ENCODE results near the gene KRTCAP3.
"Not testable (repeated sequence)": the region's sequence is repeated elsewhere in the genome, so short reads cannot be mapped to it uniquely, and the experiment has no call there.

KRTCAP3 gene, protein sequence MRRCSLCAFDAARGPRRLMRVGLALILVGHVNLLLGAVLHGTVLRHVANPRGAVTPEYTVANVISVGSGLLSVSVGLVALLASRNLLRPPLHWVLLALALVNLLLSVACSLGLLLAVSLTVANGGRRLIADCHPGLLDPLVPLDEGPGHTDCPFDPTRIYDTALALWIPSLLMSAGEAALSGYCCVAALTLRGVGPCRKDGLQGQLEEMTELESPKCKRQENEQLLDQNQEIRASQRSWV

DNA sequence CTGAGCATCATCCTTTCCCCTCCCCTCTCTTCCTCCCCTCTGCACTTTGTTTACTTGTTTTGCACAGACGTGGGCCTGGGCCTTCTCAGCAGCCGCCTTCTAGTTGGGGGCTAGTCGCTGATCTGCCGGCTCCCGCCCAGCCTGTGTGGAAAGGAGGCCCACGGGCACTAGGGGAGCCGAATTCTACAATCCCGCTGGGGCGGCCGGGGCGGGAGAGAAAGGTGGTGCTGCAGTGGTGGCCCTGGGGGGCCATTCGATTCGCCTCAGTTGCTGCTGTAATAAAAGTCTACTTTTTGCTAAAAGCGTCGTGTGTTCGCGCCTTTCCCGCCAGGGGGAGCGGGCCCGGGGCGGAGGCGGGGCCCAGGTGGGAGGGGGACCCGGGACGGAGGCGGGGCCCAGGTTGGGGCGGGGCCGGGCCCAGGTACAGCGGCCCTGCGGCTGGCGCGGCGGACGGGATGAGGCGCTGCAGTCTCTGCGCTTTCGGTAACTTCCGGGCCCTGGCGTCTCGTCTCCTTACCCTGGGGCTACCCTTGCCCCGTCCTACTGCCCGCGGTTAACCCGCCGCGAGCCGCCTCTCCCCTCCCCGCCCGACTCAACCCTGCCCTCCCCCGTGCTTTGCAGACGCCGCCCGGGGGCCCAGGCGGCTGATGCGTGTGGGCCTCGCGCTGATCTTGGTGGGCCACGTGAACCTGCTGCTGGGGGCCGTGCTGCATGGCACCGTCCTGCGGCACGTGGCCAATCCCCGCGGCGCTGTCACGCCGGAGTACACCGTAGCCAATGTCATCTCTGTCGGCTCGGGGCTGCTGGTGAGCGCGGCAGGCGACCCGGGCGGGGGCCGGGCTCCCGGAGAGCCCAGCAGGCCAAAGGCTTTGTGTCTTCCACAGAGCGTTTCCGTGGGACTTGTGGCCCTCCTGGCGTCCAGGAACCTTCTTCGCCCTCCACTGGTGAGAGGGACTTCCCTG is at the start of gene KRTCAP3:
Gene KRTCAP3 (plus strand): TSS at position 424 of the 962 bp plus-strand sequence. CDS start 32 bp downstream, at position 456.
- DNase-seq, result no peak

DNA sequence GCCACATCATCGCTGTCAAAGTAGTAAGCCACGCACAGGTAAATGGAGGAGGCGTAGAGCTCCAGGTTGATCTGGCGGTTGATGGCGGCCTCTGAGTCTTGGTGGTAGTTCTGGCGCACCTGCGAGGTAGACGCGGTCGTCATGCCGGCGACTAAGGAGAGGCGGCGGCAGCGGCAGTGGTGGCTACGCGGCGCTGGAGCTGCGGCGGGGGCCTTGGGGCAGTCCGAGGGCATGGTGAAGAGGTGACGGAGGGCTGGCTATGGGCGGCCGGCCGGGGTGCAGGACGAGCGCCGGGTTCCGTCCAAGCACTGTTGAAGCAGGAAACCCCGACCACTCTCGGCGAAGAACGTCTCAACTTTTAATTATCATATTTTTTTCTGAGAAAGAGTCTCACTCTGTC is 49.0 kb upstream of the KRTCAP3 start:
- DNase-seq, result no peak

DNA sequence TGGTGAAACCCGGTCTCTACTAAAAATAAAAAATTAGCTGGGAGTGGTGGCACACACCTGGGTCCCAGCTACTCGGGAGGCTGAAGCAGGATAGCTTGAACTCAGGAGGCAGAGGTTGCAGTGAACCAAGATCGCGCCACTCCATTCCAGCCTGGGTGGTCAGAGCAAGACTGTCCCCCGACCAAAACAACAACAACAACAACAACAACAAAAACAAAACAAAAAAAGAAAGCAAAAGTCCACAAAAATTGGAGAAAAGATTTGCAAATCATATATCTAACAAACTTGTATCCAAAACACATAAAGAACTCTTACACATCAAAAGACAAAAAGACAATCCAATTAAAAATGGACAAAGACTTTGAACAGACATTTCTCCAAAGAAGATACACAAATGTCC is 43.2 kb upstream of the KRTCAP3 start:
- DNase-seq, result no peak

DNA sequence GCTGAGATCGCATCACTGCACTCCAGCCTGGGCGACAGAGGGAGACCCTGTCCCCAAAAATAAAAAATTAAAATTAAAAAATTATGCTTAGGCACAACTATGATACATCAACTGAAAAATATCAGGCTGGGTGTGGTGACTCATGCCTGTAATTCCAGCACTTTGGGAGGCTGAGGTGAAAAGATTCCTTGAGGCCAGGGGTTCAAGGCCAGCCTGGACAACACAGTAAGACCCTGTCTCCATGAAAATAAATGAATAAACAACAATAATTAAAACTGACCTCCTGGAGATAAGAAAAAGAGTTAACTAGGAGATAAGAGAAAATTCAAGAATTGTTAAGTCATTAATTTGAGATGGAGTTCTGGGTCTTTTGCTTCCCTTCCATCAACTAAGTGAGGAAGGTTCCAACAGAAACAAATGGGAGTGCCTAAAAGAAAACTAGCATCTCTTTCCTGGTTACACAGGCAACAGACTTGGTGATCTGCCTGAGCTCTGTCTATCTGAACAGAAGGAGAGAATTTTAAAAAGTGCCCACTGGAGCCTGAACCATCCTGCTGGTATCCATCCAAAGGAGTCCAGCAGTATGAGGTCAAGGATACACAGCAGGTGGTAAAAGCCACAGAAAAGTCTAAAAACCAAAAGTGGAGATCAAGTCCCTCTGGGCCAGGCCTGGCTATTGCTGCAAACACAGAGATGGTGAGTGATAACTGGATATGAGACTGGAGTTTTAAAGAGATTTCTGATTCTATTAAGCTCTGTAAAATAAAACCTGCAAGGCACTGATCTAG is 41.6 kb upstream of the KRTCAP3 start:
- DNase-seq, result no peak

DNA sequence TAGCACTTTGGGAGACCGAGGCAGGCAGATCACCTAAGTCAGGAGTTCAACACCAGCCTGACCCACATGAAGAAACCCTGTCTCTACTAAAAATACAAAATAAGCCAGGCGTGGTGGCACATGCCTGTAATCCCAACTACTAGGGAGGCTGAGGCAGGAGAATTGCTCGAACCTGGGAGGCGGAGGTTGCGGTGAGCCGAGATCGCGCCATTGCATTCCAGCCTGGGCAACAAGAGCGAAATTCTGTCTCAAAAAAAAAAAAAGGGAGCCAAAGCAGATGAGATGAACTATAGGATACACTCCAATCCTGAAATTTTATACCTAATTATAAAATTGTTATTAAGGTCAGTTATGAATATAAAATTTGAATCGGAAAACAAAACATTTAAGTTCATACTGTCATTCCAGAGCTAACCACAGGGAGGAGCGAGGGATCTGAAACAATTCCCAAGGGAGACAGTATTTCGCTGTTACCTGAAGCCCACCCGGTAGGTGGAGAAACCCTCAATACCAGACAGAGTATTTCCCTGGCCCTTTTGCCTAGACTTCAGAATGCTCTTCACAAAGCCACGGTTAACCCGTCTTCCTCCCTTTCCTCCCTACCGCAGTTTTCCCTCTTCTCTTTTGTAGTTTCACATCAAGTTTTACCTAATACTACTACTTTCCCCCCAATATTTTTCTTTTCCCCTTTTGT is 34.2 kb upstream of the KRTCAP3 start:
- no peak for DNase-seq

DNA sequence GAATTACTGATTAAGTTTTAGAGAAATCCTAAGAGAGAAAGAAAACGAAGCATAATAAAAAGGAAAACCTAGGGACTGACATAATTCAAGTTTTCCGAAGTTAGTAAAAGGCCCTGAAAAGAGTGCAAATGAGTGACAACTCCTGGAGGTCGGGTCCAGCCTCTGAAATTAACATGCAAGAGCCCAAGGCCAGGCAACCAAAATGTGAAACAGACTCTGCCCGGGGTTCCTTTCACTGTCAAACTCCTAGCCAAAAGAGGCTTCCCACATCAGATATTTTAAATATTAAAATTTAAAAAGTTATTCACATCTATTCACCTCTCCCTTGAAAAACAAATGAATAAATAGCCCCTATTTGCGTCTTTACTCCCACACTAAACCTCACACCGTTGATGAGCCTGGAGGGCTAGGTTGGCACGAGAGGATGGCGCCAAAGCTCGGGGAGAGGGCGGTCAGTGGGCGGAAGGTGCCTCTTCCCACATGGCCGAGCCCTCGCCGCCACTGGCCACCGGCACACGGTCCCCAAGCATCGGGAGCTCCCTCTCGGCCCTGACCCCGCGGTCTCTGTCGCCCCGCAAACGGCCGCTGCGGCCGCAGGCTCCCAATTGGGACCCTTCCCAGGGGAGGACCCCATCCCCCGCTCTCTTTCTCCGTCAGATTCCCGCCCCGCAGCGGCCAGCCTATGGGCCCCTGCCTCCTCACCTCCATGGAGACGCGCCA is 33.4 kb upstream of the KRTCAP3 start:
- no peak for DNase-seq

DNA sequence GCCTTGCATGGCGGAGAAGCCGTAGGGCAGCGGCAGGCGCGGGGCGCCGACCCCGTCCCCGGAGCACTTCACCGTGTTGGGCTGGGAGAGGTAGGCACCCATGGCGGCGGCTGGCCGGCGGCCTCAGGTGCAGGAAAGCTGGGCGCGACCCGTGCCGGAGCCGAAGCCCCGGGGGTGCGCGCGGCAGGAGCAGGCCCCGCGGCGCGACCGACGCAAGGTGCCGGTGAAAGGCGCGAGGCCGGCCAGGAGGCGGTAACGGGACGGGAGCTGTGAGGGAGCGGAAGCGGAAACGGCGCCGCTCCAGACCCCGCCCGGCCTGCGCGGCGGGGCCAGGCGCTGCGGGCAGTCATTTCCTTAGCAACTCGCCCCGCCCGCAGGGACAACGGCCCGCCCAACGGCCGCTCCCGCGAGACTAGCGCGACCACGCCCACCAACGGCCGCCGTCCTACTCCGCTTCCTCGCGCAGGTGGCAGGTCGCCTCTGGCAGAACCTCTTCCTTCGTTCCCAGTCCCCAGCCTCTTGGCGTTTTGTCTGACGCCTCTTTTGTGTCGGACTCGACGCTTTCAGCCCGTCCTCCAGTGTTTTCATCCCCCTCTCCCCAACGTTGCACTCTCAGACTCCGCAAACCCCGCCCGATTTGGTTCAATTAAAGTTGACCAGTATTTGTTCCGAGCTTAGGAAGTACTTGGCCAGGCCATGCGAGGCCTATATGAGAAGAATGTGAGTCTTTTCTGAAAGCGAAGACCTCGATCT is 32.7 kb upstream of the KRTCAP3 start, which contains the start of gene PPM1G:
Gene PPM1G (minus strand): TSS at position 271 of the 753 bp plus-strand sequence. CDS start 169 bp downstream, at position 102.
- peak; percentile 79 for DNase-seq

DNA sequence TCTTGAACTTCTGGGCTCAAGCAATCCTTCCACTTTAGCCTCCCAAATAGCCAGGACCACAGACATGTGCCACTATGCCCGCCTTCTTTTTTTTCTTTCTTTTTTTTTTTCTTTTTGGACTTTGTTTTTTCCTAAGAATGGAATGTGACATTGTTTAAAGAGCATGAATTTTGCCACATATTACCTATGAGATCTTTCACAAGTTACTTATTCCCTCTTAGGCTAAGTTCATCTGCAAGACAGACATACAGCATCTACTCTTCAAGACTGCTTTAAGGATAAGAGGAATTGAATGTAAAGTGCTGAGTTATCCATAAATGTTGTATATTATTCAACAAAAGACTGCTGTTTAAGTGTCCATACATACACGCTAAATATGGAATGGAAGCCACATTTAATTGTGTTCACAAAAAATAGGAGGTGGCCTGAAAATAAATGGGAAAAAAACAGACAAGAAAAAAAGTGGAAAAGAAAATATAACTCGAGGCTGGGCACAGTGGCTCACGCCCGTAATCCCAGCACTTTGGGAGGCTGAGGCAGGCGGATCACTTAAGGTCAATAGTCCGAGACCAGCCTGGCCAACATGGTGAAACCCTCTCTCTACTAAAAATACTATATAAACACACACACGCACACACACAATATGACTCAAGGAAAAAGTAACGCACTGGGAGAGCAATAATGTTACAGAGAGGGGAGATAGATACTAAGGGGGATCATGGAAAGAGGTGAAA is 29.6 kb upstream of the KRTCAP3 start:
- DNase-seq, result no peak

DNA sequence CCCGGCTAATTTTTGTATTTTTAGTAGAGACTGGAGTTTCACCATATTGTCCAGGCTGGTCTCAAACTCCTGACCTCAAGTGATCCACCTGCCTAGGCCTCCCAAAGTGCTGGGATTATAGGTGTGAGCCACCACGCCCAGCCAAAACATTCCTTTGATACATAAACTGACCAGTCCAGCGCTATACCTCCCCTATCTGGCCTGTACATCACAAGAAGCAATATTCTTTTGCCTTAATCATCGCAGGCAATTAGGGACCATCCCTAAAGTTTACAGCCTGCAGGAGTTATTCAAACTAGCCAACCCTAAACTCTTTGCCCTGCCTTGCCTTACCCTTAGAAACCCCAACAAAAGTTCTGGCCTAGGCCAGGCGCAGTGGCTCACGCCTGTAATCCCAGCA is 26.0 kb upstream of the KRTCAP3 start:
- no peak for DNase-seq

DNA sequence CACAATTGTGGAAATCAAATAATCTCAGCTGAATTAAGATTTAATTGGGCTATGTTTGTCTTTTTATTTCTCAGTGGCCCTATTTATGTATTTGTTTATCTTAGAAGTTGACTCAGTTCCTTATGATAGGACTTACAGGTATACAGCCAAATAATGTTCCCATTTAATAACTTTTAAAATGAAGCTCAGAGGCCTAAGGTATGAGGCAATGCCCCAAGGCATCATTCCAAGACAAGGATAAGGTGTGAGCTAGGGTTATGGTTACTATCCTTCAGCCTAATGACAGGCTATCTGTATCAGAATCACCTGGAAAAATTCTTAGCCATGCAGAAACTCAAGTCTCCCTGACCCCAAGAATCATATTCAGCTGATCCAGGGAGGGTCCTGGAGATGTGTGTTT is 21.2 kb upstream of the KRTCAP3 start:
- no peak for DNase-seq

DNA sequence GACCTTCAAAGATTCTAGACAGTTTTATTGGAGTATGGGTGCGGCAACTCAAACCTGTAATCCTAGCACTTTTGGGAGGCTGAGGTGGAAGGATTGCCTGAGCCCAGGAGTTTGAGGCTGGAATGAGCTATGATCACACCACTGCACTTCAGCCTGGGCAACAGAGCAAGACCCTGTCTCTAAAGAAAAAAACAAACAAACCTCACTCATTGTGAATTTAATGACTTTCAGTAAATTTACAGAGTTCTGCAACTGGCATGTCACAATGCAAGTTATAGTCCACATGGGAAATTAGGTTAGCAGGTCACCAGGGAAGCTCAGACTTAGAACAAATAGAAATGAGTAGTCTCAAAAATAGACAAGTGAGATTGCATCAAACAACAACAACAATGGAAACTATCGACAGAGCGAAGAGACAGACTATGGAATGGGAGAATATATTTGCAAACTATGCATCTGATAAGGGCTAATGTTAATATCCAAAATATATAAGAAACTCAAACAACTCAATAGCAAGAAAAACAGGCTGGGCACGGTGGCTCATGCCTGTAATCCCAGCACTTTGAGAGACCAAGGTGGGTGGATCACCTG is 20.4 kb upstream of the KRTCAP3 start:
- no peak for DNase-seq

DNA sequence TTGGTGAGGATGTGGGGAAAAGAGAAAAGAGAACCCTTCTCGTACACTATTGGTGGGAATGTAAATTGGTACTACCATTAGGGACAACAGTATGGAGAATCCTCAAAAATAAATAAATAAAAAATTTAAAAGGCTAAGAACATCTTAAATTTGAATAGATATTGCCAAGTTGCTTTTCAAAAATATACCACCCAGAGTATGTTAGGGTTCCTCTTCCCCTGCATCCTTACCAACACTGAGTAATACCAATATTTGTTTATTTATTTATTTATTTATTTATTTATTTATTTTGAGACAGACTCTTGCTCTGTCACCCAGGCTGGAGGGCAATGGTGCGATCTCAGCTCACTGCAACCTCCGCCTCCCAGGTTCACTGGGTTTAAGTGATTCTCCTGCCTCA is 19.2 kb upstream of the KRTCAP3 start:
- no peak for DNase-seq

DNA sequence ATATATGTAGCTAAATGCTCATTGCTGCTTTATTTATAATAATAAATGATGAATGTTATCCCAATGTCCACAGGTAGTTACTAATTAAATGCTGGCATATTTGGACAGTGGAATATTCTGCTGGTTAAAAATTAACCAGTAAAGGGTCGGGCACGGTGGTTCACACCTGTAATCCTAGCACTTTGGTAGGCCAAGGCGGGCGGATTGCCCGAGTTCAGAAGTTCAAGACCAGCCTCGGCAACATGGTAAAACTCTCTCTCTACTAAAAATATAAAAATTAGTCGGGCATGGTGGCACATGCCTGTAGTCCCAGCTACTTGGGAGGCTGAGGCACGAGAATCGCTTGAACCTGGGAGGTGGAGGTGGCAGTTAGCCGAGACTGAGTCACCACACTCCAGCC is 17.1 kb upstream of the KRTCAP3 start:
- not testable (repeated sequence) for DNase-seq

DNA sequence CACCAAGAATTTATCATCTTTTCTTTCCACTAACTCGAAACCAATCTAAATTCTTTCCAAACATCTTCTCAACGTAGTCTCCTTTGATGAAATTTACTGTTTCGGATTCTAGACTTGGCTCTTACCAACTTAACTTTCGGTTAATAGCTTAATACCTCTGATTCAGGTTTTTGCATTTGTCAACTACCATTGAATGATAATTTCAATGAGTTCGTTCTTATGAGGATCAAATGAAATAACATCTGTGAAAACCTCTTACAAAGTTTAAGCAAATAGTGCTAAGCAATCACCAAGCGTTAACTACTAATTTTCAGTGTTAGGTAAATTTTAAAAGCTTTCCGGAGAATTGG is 14.3 kb upstream of the KRTCAP3 start:
- DNase-seq, result no peak

DNA sequence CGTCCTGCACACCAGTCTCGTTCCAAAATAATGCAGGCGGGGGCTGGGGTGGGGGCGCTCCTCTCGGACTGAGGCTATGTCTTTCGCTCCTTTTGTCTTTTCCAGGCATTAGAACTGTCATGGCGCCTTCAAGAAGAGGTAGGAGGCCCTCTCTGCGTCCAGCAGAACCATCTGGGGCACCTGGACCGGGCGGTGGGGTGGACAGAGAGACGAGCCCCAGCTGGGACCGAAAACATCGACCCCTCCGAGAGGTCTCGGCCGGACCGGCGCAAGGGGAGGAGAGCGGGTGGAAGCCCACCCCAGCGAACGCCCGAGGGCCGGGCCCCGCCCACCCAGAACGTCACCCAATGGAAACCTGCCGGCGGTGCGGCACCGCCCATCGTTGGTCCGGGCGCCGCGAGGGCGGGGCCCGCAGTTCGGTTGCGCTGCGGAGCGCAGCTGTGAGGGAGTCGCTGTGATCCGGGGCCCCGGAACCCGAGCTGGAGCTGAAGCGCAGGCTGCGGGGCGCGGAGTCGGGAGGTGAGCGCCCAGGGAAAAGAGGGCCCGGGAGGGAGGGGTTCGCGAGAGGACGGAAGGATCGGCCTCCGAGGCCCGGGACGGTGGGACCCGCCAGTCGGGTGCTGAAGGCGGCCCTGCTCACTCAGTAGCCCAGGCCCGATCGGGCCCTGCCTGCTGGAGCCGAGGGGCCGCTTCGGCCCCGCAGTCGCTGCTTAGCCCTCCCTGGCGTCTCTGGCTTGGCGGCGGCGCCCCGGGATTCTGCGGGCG is 13.8 kb upstream of the KRTCAP3 start, which contains the start of gene NRBP1:
Gene NRBP1 (plus strand): TSS at position 419 of the 765 bp plus-strand sequence. CDS start 4,643 bp downstream, outside the sequence.
- DNase-seq, result peak; percentile 82

DNA sequence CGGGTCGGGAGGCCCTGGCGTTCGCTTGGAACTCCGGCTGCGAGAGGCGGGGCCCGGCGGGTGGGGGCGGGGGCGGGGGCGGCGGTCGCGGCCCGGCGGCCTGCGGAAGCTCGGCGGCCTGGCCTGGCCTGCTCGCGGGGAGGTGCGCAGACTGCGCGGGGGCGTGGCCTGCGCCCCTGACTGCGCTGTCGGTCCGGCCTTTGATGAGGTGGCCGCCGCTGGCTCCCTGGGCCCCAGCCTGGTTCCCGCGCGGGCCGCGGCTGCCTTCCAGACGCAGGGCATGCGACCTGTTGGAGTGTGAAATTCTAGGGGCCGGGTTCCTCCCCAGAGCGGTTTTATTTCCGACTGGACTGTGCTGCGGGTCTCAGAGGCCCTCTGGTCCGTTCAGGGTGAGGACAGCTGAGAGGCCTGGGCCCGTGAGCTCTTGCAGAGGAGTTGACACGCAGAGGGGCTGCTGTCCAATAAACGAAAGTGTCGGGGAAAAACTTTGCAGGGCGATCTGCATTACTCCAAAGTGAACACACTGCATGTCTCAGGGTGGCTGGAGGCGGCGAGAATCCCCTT is 13.1 kb upstream of the KRTCAP3 start:
- DNase-seq, result peak; percentile 60

DNA sequence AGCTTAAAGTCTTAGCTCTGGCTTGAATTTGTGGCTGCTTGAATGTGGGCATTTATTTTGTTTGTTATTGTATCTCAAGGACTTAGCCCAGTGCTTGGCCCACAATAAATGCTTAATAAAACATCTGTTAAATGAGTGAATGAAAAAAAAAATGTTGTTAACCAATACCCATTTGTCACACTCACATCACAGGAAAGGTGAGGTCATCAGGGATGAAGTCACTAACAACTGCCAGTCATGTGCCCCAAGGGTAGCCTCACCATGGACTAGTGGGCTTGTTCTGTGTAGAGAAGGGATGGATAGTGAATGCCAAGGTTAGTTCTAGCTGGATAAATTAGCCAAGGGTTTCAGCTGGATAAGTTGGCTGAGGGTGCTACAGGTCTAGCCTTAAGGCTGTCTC is 10.8 kb upstream of the KRTCAP3 start:
- no peak for DNase-seq

DNA sequence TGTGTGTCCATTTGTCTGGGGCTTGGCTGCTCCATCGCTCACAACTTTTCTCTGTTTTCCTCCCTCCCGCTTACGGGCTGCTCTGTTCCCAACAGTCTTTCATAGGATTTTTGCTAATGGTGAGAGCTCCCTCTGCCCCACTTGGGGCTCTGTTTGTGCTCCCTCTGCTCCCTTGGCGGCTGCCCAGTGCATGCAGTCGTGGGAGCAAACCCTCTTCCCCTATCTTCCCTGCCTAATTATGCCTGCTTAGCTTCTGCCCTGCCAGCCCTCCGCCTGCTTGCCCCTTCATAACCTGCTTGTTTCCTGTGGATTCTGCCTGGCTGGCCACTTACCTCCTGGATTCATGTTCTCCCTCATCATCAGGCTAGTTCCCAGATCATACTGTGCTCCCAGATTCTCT is 6.6 kb upstream of the KRTCAP3 start:
- DNase-seq, result no peak
